ENCODE data around the gene PALD1. TPM values are rescaled to one million over a fixed set of nuclear protein-coding genes. Genes with fewer than 3 reads are reported as not detected.

The PALD1 gene
- total and polyA plus RNA-seq, 2 experiments from 2014 or later = 5.7 to 19.1 TPM

DNA sequence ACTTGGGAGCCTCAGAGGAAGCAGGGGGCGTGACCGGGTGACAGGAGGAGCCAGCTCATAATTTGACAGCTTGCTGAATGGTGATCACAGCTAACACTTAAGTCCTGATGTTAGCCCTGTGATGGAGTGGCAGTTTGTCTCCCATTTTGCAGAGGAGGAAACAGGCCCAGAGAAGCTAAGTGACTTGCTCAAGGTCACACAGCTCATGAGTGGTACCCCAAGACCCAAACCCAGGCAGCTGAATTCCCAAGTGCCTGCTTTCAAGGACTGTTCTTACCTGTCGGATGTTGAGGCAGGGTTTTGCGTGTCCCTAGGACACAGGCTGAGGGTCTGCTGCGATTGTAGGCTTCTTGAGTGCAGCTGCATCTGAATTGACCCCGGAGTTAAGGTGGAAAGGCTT, 51.7 kb downstream of the PALD1 start:
- no peak for TF ChIP-seq CTCF (IDR thresholded peaks at IDR 0.05; ENCODE audit: low read depth, low read length)
- Histone ChIP-seq H3K4me3 (no peak overlapping the region), H3K27ac (no peak overlapping the region), H3K27me3 (no peaks in the 10 kb centered on the region), H3K36me3 (no peaks in the 10 kb centered on the region), H3K4me1 (ENCODE audit: low read depth) (no peaks in the 10 kb centered on the region), H3K9me3 (ENCODE audit: low read depth) (no peaks in the 10 kb centered on the region)
- no peak for DNase-seq (ENCODE audit: low read depth in 1 of 2, low spot score in 1 of 2)

GRCh38 chr10:70532554-70533188, 54.1 kb downstream of the PALD1 start:
- no peak overlapping the region for H3K4me3 ChIP-seq
- no peaks in the 10 kb centered on the region for H3K27me3 ChIP-seq
- H3K36me3 ChIP-seq = no peaks in the 10 kb centered on the region
- no peak for TF ChIP-seq CTCF (IDR thresholded peaks at IDR 0.05; ENCODE audit: low read depth, low read length)
- no peak overlapping the region for H3K27ac ChIP-seq
- DNase-seq (ENCODE audit: low read depth in 1 of 2, low spot score in 1 of 2) = no peak
- no peaks in the 10 kb centered on the region for H3K9me3 ChIP-seq (ENCODE audit: low read depth)
- no peaks in the 10 kb centered on the region for H3K4me1 ChIP-seq (ENCODE audit: low read depth)

DNA sequence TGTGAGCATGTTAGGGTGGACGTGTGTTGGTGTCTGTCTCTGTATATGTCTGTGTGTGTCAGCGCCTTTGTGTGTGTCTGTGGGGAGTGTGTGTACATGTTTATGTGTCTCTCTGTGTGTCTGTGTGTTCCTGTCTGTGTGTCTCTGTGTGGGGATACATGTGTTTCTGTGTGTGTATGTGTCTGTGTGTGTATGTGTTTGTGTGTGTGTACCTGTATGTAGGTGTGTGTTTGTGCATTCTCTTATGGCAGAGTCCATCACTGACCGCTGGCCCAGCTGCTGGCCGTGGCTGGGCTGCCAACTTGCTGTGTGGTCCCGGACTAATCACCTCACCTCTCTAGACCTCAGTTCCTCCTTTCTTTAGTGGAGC, 54.6 kb downstream of the PALD1 start:
- H3K4me1 ChIP-seq (ENCODE audit: low read depth) = no peaks in the 10 kb centered on the region
- H3K9me3 ChIP-seq (ENCODE audit: low read depth) = no peaks in the 10 kb centered on the region
- DNase-seq (ENCODE audit: low read depth in 1 of 2, low spot score in 1 of 2) = no peak
- no peak overlapping the region for H3K27ac ChIP-seq
- no peaks in the 10 kb centered on the region for H3K27me3 ChIP-seq
- no peak overlapping the region for H3K4me3 ChIP-seq
- no peaks in the 10 kb centered on the region for H3K36me3 ChIP-seq
- TF ChIP-seq CTCF (IDR thresholded peaks at IDR 0.05; ENCODE audit: low read depth, low read length) = no peak

DNA sequence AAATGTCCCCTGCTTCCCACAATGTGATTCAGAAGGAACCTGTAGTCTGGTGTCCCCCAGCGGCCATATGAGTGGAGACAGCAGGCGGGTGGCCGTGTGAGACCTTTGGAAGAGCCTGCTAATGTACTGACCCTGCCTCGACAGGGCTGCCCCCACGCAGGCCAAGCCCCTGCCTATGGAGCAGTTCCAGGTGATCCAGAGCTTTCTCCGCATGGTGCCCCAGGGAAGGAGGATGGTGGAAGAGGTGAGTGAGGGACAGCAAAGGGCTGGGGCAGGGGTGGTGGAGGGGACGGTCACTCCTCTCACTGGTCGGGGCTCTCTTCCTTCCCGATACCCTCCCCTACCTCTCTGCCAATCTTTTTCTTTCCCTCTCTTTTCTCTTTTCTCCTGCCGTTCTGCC, 55.7 kb downstream of the PALD1 start:
- DNase-seq (ENCODE audit: low read depth in 1 of 2, low spot score in 1 of 2) = no peak
- H3K27me3 ChIP-seq = no peaks in the 10 kb centered on the region
- H3K4me3 ChIP-seq = no peak overlapping the region
- no peak overlapping the region for H3K27ac ChIP-seq
- TF ChIP-seq CTCF (IDR thresholded peaks at IDR 0.05; ENCODE audit: low read depth, low read length) = no peak
- no peaks in the 10 kb centered on the region for H3K9me3 ChIP-seq (ENCODE audit: low read depth)
- no peaks in the 10 kb centered on the region for H3K4me1 ChIP-seq (ENCODE audit: low read depth)
- H3K36me3 ChIP-seq = no peaks in the 10 kb centered on the region

GRCh38 chr10:70535001-70535400, 56.4 kb downstream of the PALD1 start:
- H3K27ac ChIP-seq = no peak overlapping the region
- H3K4me3 ChIP-seq = no peak overlapping the region
- no peaks in the 10 kb centered on the region for H3K9me3 ChIP-seq (ENCODE audit: low read depth)
- no peak for TF ChIP-seq CTCF (IDR thresholded peaks at IDR 0.05; ENCODE audit: low read depth, low read length)
- no peaks in the 10 kb centered on the region for H3K27me3 ChIP-seq
- no peaks in the 10 kb centered on the region for H3K4me1 ChIP-seq (ENCODE audit: low read depth)
- no peaks in the 10 kb centered on the region for H3K36me3 ChIP-seq
- DNase-seq (ENCODE audit: low read depth in 1 of 2, low spot score in 1 of 2) = no peak
